Fibroblast of mammary gland (primary cell): ENCODE results near the gene TMED5.

Experiments used
- DNase-seq: peaks from one replicate; pipeline ENCODE4 v3.0.0-alpha.2; 2010; ENCODE audit warnings: low read depth
- H3K4me3 ChIP-seq: 2 replicates; pipeline ENCODE4 v1.5.1; 2011; ENCODE audit warnings: low read depth, mild to moderate bottlenecking, low read length, moderate library complexity; ENCODE audit not compliant: control insufficient read depth
- TF ChIP-seq, protein P1 (sequence below): conservative IDR thresholded peaks from 2 replicates; pipeline ENCODE4 v1.5.1; 2011; ENCODE audit warnings: low read depth, low read length, inconsistent platforms; ENCODE audit not compliant: control insufficient read depth, insufficient read depth

Gene TMED5

GRCh38 chr1:93206567-93206954 lies 26.3 kb upstream of the TMED5 start:
- TF ChIP-seq, protein P1, sequence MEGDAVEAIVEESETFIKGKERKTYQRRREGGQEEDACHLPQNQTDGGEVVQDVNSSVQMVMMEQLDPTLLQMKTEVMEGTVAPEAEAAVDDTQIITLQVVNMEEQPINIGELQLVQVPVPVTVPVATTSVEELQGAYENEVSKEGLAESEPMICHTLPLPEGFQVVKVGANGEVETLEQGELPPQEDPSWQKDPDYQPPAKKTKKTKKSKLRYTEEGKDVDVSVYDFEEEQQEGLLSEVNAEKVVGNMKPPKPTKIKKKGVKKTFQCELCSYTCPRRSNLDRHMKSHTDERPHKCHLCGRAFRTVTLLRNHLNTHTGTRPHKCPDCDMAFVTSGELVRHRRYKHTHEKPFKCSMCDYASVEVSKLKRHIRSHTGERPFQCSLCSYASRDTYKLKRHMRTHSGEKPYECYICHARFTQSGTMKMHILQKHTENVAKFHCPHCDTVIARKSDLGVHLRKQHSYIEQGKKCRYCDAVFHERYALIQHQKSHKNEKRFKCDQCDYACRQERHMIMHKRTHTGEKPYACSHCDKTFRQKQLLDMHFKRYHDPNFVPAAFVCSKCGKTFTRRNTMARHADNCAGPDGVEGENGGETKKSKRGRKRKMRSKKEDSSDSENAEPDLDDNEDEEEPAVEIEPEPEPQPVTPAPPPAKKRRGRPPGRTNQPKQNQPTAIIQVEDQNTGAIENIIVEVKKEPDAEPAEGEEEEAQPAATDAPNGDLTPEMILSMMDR, result no peak
- H3K4me3 ChIP-seq, result no peak overlapping the region
- no peak for DNase-seq

DNA sequence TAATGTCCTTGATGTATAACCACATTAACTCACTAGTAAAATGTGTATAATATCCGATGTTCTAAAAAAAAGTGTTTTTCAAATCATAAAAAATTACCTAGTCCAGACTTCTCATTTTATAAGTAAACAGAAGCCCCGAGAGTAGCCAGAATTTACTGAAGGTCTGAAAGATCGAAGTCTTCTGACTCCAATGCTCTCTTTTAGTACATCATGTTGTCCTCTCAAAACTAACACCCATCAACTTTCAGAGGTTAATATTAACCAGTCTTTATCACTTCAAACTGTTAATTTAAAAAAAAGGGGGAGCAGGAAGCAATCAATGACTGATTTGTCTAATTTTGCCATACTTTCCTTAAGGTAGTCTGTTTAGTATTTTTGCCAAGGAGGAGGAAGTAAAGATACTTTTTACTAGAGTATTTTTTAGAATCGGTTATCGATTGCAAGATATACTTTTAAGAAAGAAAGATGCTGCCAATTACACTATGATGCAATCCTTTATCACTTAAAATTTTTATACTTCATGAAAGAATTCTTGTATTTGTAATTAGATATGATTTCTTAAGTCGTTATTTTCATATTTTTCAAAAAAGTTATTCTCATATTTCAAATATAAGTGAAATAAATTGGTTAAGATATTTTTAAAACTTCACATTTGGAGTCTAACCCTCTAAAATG lies 25.8 kb upstream of the TMED5 start:
- TF ChIP-seq, protein P1, result no peak
- no peak for DNase-seq
- no peak overlapping the region for H3K4me3 ChIP-seq

GRCh38 chr1:93200714-93201113 lies 20.5 kb upstream of the TMED5 start:
- no peak for DNase-seq
- no peak overlapping the region for H3K4me3 ChIP-seq
- TF ChIP-seq, protein P1, result no peak

- peak; percentile 2 for DNase-seq
- TF ChIP-seq, protein P1, result no peak
- no peak overlapping the region for H3K4me3 ChIP-seq
Observed at GRCh38 chr1:93200086-93200620, 19.9 kb upstream of the TMED5 start.

DNA sequence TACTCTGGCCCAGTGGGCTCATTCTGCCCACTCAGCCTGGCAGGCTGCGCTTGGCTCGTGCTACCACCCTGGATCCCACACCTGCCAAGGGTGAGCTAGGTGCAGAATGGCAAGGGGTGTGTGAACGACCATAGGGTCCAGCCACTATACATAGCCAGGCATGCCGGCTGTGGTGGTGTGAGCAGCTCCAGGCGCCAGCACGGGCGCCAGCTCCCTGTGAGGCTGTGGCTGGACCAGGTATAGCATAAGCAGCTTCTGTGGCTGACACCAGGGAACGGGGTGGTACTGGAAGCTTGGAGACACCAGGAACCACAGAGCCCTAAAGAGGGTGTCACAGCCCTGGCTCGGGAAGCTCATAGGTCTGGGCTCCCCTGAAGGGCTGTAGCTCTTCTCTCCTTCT lies 18.9 kb upstream of the TMED5 start:
- DNase-seq, result no peak
- no peak overlapping the region for H3K4me3 ChIP-seq
- TF ChIP-seq, protein P1, result no peak

DNA sequence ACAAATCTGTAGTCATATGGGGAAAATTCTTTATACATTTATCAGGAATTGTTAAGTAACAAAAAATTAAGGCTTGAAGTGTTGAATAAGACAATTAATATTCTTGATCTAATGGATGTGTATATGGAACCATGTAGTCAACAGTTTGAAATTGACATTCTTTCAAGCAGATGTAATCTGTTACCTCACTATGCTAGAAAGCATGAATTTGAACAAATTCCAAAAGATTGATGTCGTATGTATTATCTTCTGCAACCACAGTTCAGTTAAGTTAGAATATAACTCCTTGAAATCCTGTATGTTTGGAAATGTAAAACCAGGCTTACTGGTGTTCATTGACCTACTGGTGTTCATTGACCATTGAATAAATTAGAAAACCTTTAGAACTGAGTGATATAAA lies 16.4 kb upstream of the TMED5 start:
- TF ChIP-seq, protein P1, result no peak

More for the DNA sequence above, 16.4 kb upstream of the TMED5 start:
- peak; percentile 27 for DNase-seq
- H3K4me3 ChIP-seq, result no peak overlapping the region
